HG02885 (cell line): Measurements from ENCODE around the gene CHN1.

ENCODE experiments used
- ATAC-seq: cut with Tn5 transposase; IDR thresholded peaks from one replicate; pipeline ENCODE4 v1.9.1; 2021; ENCODE audit warnings: mild to moderate bottlenecking; ENCODE audit not compliant: unreplicated experiment, poor library complexity

CHN1 gene

DNA sequence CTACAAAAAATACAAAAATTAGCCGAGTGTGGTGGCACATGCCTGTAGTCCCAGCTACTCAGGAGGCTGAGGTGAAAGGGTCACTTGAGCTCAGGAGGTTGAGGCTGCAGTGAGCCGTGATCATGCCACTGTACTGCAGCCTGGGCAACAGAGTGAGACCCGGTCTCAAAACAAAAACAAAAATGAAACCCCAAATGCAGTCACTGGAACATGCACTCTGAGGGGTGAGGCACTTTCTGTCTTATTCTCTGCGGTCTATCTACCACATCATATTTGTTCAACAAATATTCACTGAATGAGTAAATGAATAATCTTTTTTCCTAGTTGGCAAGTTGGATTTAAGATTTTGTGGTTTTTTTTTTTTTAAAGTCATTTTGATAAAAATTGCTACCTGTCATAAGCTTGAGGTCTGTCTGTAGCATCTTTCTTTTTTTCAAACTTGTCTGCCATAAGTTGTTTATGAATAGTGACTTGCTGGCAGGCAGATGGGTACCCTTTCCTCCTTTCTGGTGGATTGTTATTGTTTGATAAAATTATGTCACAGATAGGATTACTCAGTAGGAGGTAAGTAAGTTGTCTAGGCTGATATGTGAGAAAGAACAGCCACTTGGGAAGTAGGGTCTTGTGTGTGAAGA lies 252.7 kb downstream of the CHN1 start:
- ATAC-seq: peak; percentile 84

GRCh38 chr2:174750923-174751441 lies 254.2 kb downstream of the CHN1 start:
- peak; percentile 56 for ATAC-seq

DNA sequence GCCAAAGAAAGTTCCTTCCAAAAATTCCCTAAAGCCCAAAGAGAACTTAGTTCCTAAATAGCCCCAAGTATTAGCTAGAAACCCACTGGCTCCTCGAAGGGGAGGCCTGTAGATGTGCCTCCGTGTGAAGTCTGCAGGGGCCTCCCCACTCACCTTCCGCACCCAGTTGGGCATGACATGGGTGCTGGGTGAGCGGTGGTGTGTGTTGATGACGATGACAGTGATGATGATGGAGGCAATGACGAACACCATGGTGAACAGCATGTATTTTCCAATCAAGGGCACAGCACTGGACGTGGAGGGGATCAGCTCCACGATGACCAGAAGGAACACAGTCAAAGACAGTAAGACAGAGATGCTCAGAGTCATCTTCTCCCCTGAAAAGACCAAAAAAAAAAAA lies 255.4 kb downstream of the CHN1 start:
- ATAC-seq: no peak

GRCh38 chr2:174748948-174749347 lies 256.2 kb downstream of the CHN1 start:
- ATAC-seq: peak; percentile 42
